ENCODE measurements around the gene MT1E. TPM values are rescaled to one million over a fixed set of nuclear protein-coding genes. Genes with fewer than 3 reads are reported as not detected.

Gene MT1E
- total RNA-seq, 1 donor from 2014 or later = 2.8 TPM

DNA sequence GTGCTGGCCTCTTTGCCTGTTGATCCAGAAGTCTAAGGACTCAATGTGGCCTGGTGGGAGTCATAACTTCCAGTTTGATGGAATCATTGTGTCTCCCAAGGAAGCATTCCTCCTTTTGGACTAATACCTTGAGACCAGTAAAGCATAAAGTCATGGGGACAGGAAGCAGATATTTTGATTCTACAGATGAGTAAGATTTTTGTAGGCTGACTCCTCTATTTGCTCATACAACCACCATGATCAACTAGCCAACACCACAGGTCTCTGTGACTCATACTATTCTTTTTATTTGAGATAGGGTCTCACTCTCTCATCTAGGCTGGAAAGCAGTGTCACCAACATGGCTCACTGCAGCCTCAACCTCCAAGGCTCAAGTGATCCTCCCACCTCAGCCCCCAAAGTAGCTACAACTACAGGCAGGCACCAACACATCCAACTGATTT is 11.0 kb upstream of the MT1E start:
- Mint-ChIP-seq H3K36me3 (ENCODE audit: low read depth) (no peaks in the 10 kb centered on the region), H3K27me3 (peaks cover 25% of the 10 kb centered on the region), H3K4me3 (no peak overlapping the region), H3K4me1 (peaks cover 27% of the 10 kb centered on the region), H3K9me3 (no peaks in the 10 kb centered on the region), H3K27ac (no peak overlapping the region)
- DNase-seq (no peak), ATAC-seq (ENCODE audit: low read depth) (no peak)
- ChIA-PET POLR2A (no interaction called here), CTCF (no interaction called here)
- TF ChIP-seq, protein P1, sequence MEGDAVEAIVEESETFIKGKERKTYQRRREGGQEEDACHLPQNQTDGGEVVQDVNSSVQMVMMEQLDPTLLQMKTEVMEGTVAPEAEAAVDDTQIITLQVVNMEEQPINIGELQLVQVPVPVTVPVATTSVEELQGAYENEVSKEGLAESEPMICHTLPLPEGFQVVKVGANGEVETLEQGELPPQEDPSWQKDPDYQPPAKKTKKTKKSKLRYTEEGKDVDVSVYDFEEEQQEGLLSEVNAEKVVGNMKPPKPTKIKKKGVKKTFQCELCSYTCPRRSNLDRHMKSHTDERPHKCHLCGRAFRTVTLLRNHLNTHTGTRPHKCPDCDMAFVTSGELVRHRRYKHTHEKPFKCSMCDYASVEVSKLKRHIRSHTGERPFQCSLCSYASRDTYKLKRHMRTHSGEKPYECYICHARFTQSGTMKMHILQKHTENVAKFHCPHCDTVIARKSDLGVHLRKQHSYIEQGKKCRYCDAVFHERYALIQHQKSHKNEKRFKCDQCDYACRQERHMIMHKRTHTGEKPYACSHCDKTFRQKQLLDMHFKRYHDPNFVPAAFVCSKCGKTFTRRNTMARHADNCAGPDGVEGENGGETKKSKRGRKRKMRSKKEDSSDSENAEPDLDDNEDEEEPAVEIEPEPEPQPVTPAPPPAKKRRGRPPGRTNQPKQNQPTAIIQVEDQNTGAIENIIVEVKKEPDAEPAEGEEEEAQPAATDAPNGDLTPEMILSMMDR (IDR thresholded peaks at IDR 0.05) = no peak
- intact Hi-C loops (cut with micrococcal nuclease) = no loop called here

DNA sequence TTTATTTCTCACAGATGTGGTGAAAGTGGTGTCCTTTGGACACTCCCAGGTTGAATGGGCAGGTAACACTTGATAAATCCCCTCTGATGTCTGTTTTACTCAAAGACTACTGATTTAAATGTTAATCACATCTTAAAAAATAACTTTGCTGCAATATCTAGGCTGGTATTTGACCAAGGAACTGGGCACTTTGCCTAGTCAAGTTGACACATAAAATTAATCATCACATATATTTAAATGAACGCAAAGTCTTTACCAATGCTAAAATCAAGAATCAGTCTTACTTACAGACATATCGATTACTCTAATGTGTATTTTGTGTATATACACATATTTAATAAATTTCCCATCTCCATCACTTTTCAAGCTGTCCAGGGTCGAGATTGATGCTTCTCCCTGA is 10.2 kb upstream of the MT1E start:
- H3K27me3 Mint-ChIP-seq = peaks cover 29% of the 10 kb centered on the region
- ATAC-seq (ENCODE audit: low read depth) = no peak
- intact Hi-C loops (cut with micrococcal nuclease) = no loop called here
- CTCF ChIA-PET = no interaction called here
- H3K36me3 Mint-ChIP-seq (ENCODE audit: low read depth) = no peaks in the 10 kb centered on the region
- H3K9me3 Mint-ChIP-seq = no peaks in the 10 kb centered on the region
- no peak overlapping the region for H3K27ac Mint-ChIP-seq
- POLR2A ChIA-PET = no interaction called here
- H3K4me1 Mint-ChIP-seq = peaks cover 22% of the 10 kb centered on the region
- no peak overlapping the region for H3K4me3 Mint-ChIP-seq
- DNase-seq = no peak
- TF ChIP-seq, protein P1 (IDR thresholded peaks at IDR 0.05) = no peak

DNA sequence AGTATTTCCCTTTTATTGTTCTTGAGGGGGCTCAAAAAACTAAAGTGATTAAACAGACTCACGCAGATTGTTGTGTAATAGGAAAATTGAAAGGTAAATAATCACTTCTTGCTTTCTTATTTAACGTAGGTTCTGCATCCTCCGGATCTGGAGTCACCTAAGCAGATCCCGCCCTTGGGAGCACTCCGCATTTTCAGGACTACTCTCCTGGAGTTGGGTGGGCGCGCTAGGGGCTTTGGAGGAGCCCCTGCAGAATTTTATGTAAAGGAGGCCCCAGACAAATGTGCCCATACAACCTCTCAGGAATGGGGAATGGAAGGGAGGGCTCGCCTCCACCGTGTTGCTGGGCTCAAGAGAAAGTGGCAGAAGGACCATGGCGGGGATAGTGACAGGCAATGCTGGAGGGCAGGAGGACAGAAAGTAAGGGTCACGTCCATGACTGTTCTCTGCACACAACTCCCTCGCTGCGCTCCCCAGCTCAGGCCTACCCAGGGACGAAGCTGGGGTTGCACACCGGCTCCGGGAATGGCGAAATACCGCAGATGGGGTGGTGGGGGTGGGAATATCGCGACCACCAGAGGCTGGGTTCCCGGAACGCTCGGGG is 8.9 kb upstream of the MT1E start:
- ChIA-PET POLR2A (interaction anchor here (0.6 to 0.8 kb wide), 3 partner anchors 14 to 1050 kb away, joined by 3 to 8 read pairs (median 4); no protein-coding TSS in a partner anchor), CTCF (no interaction called here)
- no peak for ATAC-seq (ENCODE audit: low read depth)
- H3K9me3 Mint-ChIP-seq = no peaks in the 10 kb centered on the region
- no peak overlapping the region for H3K27ac Mint-ChIP-seq
- H3K36me3 Mint-ChIP-seq (ENCODE audit: low read depth) = no peaks in the 10 kb centered on the region
- DNase-seq = no peak
- H3K27me3 Mint-ChIP-seq = peaks cover 31% of the 10 kb centered on the region
- intact Hi-C loops (cut with micrococcal nuclease) = no loop called here
- TF ChIP-seq, protein P1 (IDR thresholded peaks at IDR 0.05) = no peak
- H3K4me3 Mint-ChIP-seq = peak overlapping the region; percentile 63
- peaks cover 10% of the 10 kb centered on the region for H3K4me1 Mint-ChIP-seq

DNA sequence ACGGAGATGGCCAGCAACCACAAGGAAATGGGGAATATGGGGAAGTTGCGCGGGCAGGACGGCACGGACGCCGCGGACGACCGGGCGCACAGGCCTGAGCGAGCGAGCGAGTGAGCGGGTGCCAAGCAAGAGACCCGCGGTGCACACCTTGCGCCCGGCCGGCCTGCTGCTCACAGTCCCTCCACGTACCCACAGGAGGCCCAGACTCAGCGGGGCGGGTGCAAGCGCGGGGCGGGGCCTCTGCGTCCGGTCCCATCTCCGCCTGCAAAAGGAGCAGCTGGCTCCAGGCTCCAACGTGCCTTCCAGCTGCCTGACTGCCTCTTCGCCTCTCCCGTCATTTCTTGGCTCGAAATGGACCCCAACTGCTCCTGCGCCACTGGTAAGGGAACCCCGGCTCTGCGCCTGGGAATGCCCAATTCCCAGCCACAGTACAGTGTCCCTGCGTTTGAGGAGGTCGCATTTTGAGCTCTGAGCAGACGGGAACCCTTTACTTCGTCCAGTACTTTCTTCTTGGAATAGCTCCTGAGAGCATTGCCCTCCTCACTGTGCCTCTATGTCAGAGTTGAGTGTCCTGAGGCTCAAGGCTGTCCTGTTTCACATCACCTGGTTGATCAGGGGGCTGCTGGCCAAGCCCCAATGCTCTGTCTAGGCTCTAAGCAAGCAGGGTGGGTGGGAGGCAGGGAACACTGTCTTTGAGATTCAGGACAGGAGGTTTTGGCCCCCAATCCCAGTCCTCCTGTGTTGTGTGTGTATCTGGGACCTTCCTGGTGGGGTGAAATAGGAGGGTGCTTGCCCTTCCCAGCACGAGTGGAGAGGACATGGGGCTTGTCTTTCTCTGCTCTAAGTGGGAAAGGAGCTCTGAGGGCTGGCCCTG is 8.1 kb upstream of the MT1E start:
- Mint-ChIP-seq H3K27ac (no peak overlapping the region), H3K27me3 (peaks cover 31% of the 10 kb centered on the region), H3K9me3 (no peaks in the 10 kb centered on the region), H3K36me3 (ENCODE audit: low read depth) (no peaks in the 10 kb centered on the region), H3K4me1 (peaks cover 10% of the 10 kb centered on the region), H3K4me3 (peak overlapping the region; percentile 63)
- CTCF ChIA-PET = no interaction called here
- POLR2A ChIA-PET = no interaction called here
- ATAC-seq (ENCODE audit: low read depth) (peak; percentile 57), DNase-seq (no peak)
- intact Hi-C loops (cut with micrococcal nuclease) = no loop called here
- TF ChIP-seq, protein P1 (IDR thresholded peaks at IDR 0.05) = no peak

DNA sequence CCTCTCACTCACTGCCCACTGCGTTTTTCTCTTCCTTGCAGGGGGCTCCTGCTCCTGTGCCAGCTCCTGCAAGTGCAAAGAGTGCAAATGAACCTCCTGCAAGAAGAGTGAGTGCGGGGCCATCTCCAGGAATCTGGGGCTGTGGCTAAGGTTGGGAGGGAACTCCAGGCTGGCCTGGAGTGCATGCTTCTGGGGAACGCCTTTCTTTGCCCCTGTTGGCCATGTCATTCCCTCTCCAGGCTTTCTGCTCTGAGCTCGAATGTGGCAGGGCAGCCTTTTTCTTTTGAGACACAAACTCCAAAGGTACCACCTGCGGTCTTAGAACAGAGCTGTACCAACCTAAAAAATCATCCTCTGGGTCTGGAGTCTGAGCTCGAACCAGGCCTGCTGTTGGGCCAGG is 7.4 kb upstream of the MT1E start:
- no peak overlapping the region for H3K4me3 Mint-ChIP-seq
- POLR2A ChIA-PET = no interaction called here
- ATAC-seq (ENCODE audit: low read depth) = no peak
- TF ChIP-seq, protein P1 (IDR thresholded peaks at IDR 0.05) = no peak
- intact Hi-C loops (cut with micrococcal nuclease) = no loop called here
- no peak overlapping the region for H3K27ac Mint-ChIP-seq
- no peaks in the 10 kb centered on the region for H3K9me3 Mint-ChIP-seq
- peaks cover 10% of the 10 kb centered on the region for H3K4me1 Mint-ChIP-seq
- CTCF ChIA-PET = no interaction called here
- H3K27me3 Mint-ChIP-seq = peaks cover 31% of the 10 kb centered on the region
- DNase-seq = no peak
- H3K36me3 Mint-ChIP-seq (ENCODE audit: low read depth) = no peaks in the 10 kb centered on the region

Data from activated B cell treated with CpG ODN at 0.5 μM for 24 hours (primary cell).